Thyroid gland (tissue), 4 donors: ENCODE measurements around the gene PLAC9.

Experiments used
- CTCF ChIP-seq, 6 experiments: fragments of 200-600 bp in 3 of 6; fragments of 450-650 bp in 3 of 6; sonication (generic) in 3 of 6; IDR thresholded peaks; one replicate each; pipeline ENCODE4 v1.5.1; 2016 to 2019; ENCODE audit warnings: antibody characterized with exemption in 6 of 6, mild to moderate bottlenecking in 2 of 6, inconsistent platforms in 1 of 6, moderate library complexity in 1 of 6
- POLR2A ChIP-seq, 2 donors: fragments of 450-650 bp; IDR thresholded peaks; one replicate each; pipeline ENCODE4 v1.6.1; 2017; ENCODE audit warnings: antibody characterized with exemption in 2 of 2, mild to moderate bottlenecking in 2 of 2, moderate library complexity in 1 of 2

DNA sequence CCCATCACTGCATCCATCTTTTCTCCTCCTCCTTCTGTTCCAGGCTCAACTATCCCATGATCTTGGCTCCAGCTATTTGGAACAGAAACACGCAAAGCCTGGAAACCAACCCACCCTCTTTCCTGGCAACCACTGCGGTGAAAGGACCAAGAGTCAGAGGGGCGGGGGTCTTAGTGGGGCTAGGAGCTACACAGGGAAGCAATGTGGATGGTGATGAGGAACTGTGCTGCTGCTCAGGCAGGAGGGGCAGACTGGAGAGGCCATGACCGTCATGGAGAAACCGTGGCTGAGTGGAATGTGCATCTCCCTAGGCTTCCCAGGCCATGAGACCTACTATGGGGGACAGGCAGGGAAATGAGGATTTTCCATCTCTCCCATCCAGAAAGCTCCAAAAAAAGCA, 25.6 kb downstream of the PLAC9 start:
- TF ChIP-seq CTCF (IDR thresholded peaks at IDR 0.05) (no peak), POLR2A (IDR thresholded peaks at IDR 0.05) (no peak)
